Peyer's patch (tissue), 4 donors: ENCODE results near the gene MTM1. TPM values are rescaled to one million over a fixed set of nuclear protein-coding genes. Genes with fewer than 3 reads are reported as not detected.

Source experiments
- DNase-seq, 3 donors: peaks; one replicate each; pipeline ENCODE4 v3.0.0-alpha.2; 2017 to 2019
- H3K27ac ChIP-seq, 4 donors: fragments of 200-600 bp; sonication (generic); one replicate each; pipeline ENCODE4 v1.5.1; 2016 to 2019
- H3K27me3 ChIP-seq, 2 donors: fragments of 200-600 bp; sonication (generic); one replicate each; pipeline ENCODE4 v1.5.1; 2019
- H3K36me3 ChIP-seq, 3 donors: fragments of 200-600 bp; sonication (generic); one replicate each; pipeline ENCODE4 v1.5.1; 2016 to 2019
- H3K4me1 ChIP-seq, 4 donors: fragments of 200-600 bp; sonication (generic); one replicate each; pipeline ENCODE4 v1.5.1; 2016 to 2019
- H3K4me3 ChIP-seq, 4 donors: fragments of 200-600 bp; sonication (generic); 1 replicate in 3 of 4; 2 replicates in 1 of 4; pipeline ENCODE4 v1.5.1; 2016 to 2019; ENCODE audit warnings: mild to moderate bottlenecking in 1 of 4
- H3K9me3 ChIP-seq, 4 donors: fragments of 200-600 bp; sonication (generic); one replicate each; pipeline ENCODE4 v1.5.1; 2016 to 2019; ENCODE audit warnings: mild to moderate bottlenecking in 1 of 4
- CTCF ChIP-seq, 6 experiments: fragments of 450-650 bp in 4 of 6; fragments of 200-600 bp in 2 of 6; sonication (generic) in 1 of 6; IDR thresholded peaks; one replicate each; pipeline ENCODE4 v1.5.1; 2017 to 2019; ENCODE audit warnings: antibody characterized with exemption in 6 of 6, mild to moderate bottlenecking in 3 of 6, moderate library complexity in 1 of 6
- POLR2A ChIP-seq, 2 donors: fragments of 450-650 bp; IDR thresholded peaks; one replicate each; pipeline ENCODE4 v1.5.1; 2017; ENCODE audit warnings: antibody characterized with exemption in 2 of 2, mild to moderate bottlenecking in 2 of 2, moderate library complexity in 2 of 2
- total RNA-seq, 4 donors: library from RNA; depleted of rRNA; stranded (reverse); fragments of >200 nt; gene quantifications; one replicate each; pipeline ENCODE4 v1.1.0, GENCODE V29; 2016

MTM1 gene
- total RNA-seq, 4 donors from 2014 or later, result 12.4 to 22.2 (median 18.1) TPM

- H3K36me3 ChIP-seq, result no peaks in the 10 kb centered on the region
- H3K27ac ChIP-seq, result no peak overlapping the region
Observed at GRCh38 chrX:150704030-150704613, 135.7 kb downstream of the MTM1 start.

DNA sequence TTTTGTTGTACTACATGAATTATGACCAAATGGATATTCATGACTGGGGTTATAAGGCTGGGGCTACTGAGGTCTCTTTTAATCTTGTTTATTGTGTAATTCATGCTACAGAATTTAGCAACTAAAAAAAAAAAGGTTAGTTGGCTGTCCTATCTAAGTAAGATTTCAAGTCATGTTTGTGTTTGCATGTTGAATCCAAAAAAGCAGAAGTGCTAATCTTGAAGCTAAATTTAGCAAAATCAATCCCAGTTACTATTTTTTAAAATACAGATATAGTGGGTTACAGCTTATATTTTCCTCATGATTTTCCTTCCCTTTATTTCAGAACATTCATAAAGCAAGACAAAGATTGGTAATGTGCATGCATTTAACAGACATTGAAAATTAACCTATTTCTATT lies 144.2 kb downstream of the MTM1 start:
- Histone ChIP-seq H3K4me1 (no peaks in the 10 kb centered on the region), H3K27me3 (no peaks in the 10 kb centered on the region), H3K9me3 (no peaks in the 10 kb centered on the region), H3K4me3 (no peak overlapping the region), H3K27ac (no peak overlapping the region), H3K36me3 (no peaks in the 10 kb centered on the region)
- no peak for DNase-seq
- TF ChIP-seq CTCF (IDR thresholded peaks at IDR 0.05), result no peak
- TF ChIP-seq POLR2A (IDR thresholded peaks at IDR 0.05), result no peak

More at GRCh38 chrX:150704030-150704613, 135.7 kb downstream of the MTM1 start:
- no peaks in the 10 kb centered on the region for H3K27me3 ChIP-seq
- TF ChIP-seq POLR2A (IDR thresholded peaks at IDR 0.05) (no peak), CTCF (IDR thresholded peaks at IDR 0.05) (no peak)
- H3K4me1 ChIP-seq, result no peaks in the 10 kb centered on the region
- H3K9me3 ChIP-seq, result no peaks in the 10 kb centered on the region
- no peak overlapping the region for H3K4me3 ChIP-seq
- DNase-seq, result no peak

GRCh38 chrX:150715184-150715583 lies 146.8 kb downstream of the MTM1 start:
- H3K27me3 ChIP-seq, result no peaks in the 10 kb centered on the region
- no peaks in the 10 kb centered on the region for H3K9me3 ChIP-seq
- no peak for TF ChIP-seq POLR2A (IDR thresholded peaks at IDR 0.05)
- no peak for TF ChIP-seq CTCF (IDR thresholded peaks at IDR 0.05)
- H3K4me1 ChIP-seq, result no peaks in the 10 kb centered on the region
- H3K27ac ChIP-seq, result no peak overlapping the region
- no peak for DNase-seq
- peaks cover 0 to 3% (median 0%) of the 10 kb centered on the region in 3 donors for H3K36me3 ChIP-seq
- no peak overlapping the region for H3K4me3 ChIP-seq

DNA sequence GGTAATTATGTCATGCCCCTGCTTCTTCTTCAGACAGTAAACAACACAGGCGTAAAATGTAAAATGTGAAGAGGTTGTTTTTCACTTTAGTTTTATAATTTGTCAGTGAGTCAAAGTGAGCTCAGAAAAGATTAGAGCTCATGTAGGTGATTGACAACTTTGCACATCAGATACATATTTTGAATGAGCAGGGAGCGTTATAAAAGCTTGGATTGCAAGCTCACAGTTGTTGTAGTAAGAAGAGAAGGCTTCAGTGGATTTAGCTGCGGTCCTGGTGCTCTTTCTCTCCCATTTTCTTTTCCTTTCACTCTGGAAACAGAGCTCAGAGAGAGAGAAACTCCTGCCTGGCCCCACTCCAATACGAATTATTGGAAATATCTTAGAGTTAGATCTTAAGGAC lies 151.2 kb downstream of the MTM1 start:
- TF ChIP-seq CTCF (IDR thresholded peaks at IDR 0.05), result no peak
- TF ChIP-seq POLR2A (IDR thresholded peaks at IDR 0.05), result no peak
- H3K27ac ChIP-seq, result no peak overlapping the region
- no peaks in the 10 kb centered on the region for H3K9me3 ChIP-seq
- no peaks in the 10 kb centered on the region for H3K4me1 ChIP-seq
- no peaks in the 10 kb centered on the region for H3K27me3 ChIP-seq
- peaks cover 0 to 3% (median 0%) of the 10 kb centered on the region in 3 donors for H3K36me3 ChIP-seq
- DNase-seq, result no peak
- no peak overlapping the region for H3K4me3 ChIP-seq

Other genes with a start within 250 kb of the MTM1 start
- 1 to 10 TPM in 1 of 4 donors, under 1 TPM in 3; 0.38 to 2.5 (median 0.75) TPM for gene MAMLD1, start 205.3 kb upstream of the MTM1 start, total RNA-seq
- gene MTMR1, start 124.8 kb downstream of the MTM1 start, total RNA-seq, result 10 to 100 TPM; 13.3 to 58.6 (median 18.7) TPM